PFSK-1 (cell line): Measurements from ENCODE around the gene RAB37.

ENCODE experiments used
- FOXP2 ChIP-seq: optimal IDR thresholded peaks from 2 replicates; pipeline ENCODE3; 2011; ENCODE audit warnings: borderline replicate concordance, control low read depth, inconsistent platforms; ENCODE audit not compliant: insufficient read depth; ENCODE audit errors: extremely low read length, extremely low read depth
- POLR2AphosphoS5 ChIP-seq: IDR thresholded peaks from 2 replicates; pipeline ENCODE4 v1.6.1; 2012; ENCODE audit warnings: low read depth, mild to moderate bottlenecking, control low read depth, low read length, moderate library complexity

- TF ChIP-seq POLR2AphosphoS5 (no peak), FOXP2 (no peak)
Measured at GRCh38 chr17:74743755-74744154, 6.7 kb downstream of the RAB37 start.
